Measurements from ENCODE around the gene SELENOM. TPM values are rescaled to one million over a fixed set of nuclear protein-coding genes. Genes with fewer than 3 reads are reported as not detected.
"Not testable (repeated sequence)": the region's sequence is repeated elsewhere in the genome, so short reads cannot be mapped to it uniquely, and the experiment has no call there.

SELENOM gene
- total RNA-seq, 3 donors from 2014 or later (not counting 1 experiment from before 2014, with no cell fraction given), result 8.1 to 14.0 (median 10.6) TPM

DNA sequence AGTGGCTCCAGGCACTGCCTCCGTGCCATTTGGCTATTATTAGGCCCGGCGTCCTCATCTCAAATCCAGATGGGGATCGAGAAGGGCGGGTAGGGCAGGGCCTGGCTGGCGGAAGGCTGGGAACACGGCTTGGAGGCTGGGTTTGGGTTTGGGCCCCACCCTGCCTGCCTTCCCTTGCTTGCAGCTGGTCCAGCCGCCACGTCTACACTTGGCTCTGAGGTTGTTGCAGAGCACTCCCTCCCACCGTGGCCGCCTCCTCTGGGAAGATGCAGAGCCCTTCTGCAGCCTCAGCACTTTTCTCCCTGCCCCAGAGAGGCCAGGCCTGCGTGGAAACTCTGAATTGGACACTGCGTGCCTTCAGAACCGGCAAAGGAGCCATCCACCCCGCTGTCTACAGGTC lies 31.4 kb downstream of the SELENOM start:
- TF ChIP-seq, protein P1, sequence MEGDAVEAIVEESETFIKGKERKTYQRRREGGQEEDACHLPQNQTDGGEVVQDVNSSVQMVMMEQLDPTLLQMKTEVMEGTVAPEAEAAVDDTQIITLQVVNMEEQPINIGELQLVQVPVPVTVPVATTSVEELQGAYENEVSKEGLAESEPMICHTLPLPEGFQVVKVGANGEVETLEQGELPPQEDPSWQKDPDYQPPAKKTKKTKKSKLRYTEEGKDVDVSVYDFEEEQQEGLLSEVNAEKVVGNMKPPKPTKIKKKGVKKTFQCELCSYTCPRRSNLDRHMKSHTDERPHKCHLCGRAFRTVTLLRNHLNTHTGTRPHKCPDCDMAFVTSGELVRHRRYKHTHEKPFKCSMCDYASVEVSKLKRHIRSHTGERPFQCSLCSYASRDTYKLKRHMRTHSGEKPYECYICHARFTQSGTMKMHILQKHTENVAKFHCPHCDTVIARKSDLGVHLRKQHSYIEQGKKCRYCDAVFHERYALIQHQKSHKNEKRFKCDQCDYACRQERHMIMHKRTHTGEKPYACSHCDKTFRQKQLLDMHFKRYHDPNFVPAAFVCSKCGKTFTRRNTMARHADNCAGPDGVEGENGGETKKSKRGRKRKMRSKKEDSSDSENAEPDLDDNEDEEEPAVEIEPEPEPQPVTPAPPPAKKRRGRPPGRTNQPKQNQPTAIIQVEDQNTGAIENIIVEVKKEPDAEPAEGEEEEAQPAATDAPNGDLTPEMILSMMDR (IDR thresholded peaks at IDR 0.05), result no peak
- Histone ChIP-seq H3K36me3 (ENCODE audit: control insufficient read depth, insufficient read depth, low read length) (no peaks in the 10 kb centered on the region), H3K4me1 (ENCODE audit: control insufficient read depth, insufficient read depth, low read length) (peaks cover 7% of the 10 kb centered on the region), H3K27me3 (ENCODE audit: control insufficient read depth, insufficient read depth, low read length) (no peaks in the 10 kb centered on the region), H3K4me3 (ENCODE audit: low read length) (no peak overlapping the region), H3K9me3 (ENCODE audit: control insufficient read depth, insufficient read depth, low read length) (no peaks in the 10 kb centered on the region), H3K27ac (ENCODE audit: low read length) (no peak overlapping the region)
- Mint-ChIP-seq H3K4me1 (peaks cover 2 to 6% of the 10 kb centered on the region in 2 donors), H3K27ac (no peak overlapping the region), H3K4me3 (no peak overlapping the region), H3K27me3 (ENCODE audit: low read depth in 2 of 2) (peaks cover 0 to 4% of the 10 kb centered on the region in 2 donors), H3K36me3 (no peaks in the 10 kb centered on the region), H3K9me3 (no peaks in the 10 kb centered on the region)
- DNase-seq (no peak), ATAC-seq (no peak)
- WGBS (ENCODE audit: insufficient coverage), result 89% methylated on average over 15 of the region's 15 CpGs
- intact Hi-C loops (cut with micrococcal nuclease), result no loop called here

DNA sequence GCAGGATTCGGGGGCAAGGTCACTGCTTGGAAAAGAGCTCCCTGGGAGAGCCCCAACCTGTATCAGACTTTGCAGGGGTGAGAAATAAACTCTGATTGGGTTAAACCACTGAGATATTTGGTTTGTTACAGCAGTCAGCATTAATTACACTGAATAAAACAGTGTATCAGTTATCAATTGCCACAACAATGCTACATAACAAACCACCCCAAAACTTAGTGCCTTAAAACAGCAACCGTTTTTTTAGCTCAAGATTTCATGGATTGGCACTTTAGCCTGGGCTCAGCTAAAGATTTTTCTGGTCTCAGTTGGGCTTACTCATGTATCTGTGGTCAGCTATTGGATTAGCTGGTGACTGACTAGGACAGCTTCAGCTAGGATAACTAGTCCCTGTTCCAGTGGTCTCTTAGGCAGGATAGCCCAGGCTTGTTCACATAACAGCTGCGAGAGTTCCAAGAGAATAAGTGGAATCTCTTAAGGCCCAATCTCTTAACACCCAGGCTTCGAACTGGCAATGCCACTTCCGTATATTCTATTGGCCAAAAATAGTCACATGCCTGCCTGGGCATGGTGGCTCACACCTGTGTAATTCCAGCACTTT lies 33.7 kb downstream of the SELENOM start:
- WGBS (ENCODE audit: insufficient coverage), result 83% methylated on average over 4 of the region's 5 CpGs
- H3K4me3 ChIP-seq (ENCODE audit: low read length); intact Hi-C loops (cut with micrococcal nuclease); DNase-seq; H3K27ac ChIP-seq (ENCODE audit: low read length); H3K4me1 ChIP-seq (ENCODE audit: control insufficient read depth, insufficient read depth, low read length); H3K4me3 Mint-ChIP-seq; H3K36me3 ChIP-seq (ENCODE audit: control insufficient read depth, insufficient read depth, low read length); H3K4me1 Mint-ChIP-seq; H3K27ac Mint-ChIP-seq; H3K27me3 ChIP-seq (ENCODE audit: control insufficient read depth, insufficient read depth, low read length); H3K36me3 Mint-ChIP-seq; H3K27me3 Mint-ChIP-seq (ENCODE audit: low read depth in 2 of 2); H3K9me3 Mint-ChIP-seq; H3K9me3 ChIP-seq (ENCODE audit: control insufficient read depth, insufficient read depth, low read length); ATAC-seq: not testable (repeated sequence)

DNA sequence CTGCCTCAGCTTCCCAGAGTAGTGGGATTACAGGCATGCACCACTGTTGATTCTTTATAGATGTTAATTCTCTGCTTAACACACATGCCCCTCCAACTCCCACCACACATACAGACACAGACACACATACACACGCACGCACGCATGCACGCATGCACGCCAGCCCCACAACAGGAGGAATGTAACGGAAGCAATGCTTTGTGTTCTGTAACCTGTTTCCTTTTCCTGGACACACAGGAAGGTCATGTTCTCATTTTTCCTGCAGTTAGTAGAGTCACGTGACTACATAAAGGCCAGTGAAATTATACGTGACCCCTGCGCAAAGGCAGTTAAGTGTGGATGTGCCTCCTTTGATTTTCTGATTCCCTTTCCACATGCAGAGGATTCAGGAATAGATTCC lies 34.2 kb downstream of the SELENOM start:
- H3K4me3 Mint-ChIP-seq; H3K4me1 Mint-ChIP-seq; H3K9me3 ChIP-seq (ENCODE audit: control insufficient read depth, insufficient read depth, low read length); H3K36me3 ChIP-seq (ENCODE audit: control insufficient read depth, insufficient read depth, low read length); H3K27me3 ChIP-seq (ENCODE audit: control insufficient read depth, insufficient read depth, low read length); intact Hi-C loops (cut with micrococcal nuclease); ATAC-seq; DNase-seq; H3K27ac ChIP-seq (ENCODE audit: low read length); H3K4me1 ChIP-seq (ENCODE audit: control insufficient read depth, insufficient read depth, low read length); H3K27ac Mint-ChIP-seq; H3K4me3 ChIP-seq (ENCODE audit: low read length); H3K9me3 Mint-ChIP-seq; H3K36me3 Mint-ChIP-seq; H3K27me3 Mint-ChIP-seq (ENCODE audit: low read depth in 2 of 2): not testable (repeated sequence)
- WGBS (ENCODE audit: insufficient coverage), result 78% methylated on average over 9 of the region's 9 CpGs

DNA sequence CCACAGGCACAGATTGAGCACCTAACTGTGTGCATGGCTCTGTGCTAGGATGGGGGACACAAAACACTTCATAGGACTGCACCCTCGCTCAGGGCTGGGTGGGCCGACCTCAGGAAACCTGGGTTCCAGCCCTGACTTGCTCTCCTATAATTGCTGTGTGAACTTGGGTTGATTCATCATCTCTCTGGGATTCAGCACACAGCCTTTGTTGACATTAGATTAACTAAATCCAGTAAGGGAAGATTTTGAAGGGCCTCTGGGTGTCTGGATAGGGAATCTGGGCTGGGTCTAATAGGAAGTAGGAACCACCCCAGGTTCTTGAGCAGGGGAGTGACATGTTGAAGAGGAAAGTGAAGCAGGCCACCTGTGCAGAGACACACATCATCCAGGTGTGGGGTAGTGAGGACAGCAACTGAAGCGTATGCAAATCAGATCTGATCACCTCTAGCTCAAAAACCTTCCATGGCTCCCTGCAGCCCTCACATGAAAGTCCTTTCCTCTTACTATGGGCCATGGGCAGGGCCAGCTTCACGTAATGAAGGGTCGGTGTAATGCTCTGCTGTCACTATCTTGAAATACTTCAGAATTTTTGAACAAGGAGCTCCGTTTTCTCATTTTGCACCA lies 37.6 kb downstream of the SELENOM start:
- H3K4me3 ChIP-seq (ENCODE audit: low read length); H3K27me3 ChIP-seq (ENCODE audit: control insufficient read depth, insufficient read depth, low read length); H3K4me1 ChIP-seq (ENCODE audit: control insufficient read depth, insufficient read depth, low read length); H3K4me3 Mint-ChIP-seq; DNase-seq; H3K9me3 ChIP-seq (ENCODE audit: control insufficient read depth, insufficient read depth, low read length); H3K9me3 Mint-ChIP-seq; intact Hi-C loops (cut with micrococcal nuclease); H3K4me1 Mint-ChIP-seq; H3K27ac ChIP-seq (ENCODE audit: low read length); H3K36me3 ChIP-seq (ENCODE audit: control insufficient read depth, insufficient read depth, low read length); H3K27ac Mint-ChIP-seq; H3K36me3 Mint-ChIP-seq; H3K27me3 Mint-ChIP-seq (ENCODE audit: low read depth in 2 of 2); ATAC-seq: not testable (repeated sequence)
- WGBS (ENCODE audit: insufficient coverage), result 91% methylated on average over 6 of the region's 6 CpGs

DNA sequence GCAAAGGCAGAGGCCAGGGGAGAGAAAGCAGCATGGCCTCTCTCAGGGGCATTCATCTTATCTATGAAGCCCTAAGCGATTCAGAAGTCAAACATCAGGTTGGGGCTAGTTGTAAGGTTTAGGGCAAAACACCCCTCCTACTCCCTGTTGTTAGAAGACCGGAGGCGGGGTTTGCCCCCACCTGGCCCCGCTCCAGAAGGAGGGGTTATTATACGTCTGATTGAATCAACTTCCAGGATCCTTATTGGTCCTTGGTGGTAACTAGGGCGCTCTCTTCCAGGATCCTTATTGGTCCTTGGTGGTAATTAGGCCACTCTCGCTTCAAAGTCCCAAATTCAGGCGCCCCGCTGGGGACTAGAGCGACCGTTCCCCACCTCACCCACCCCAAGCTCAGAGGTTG lies 38.4 kb downstream of the SELENOM start:
- Histone ChIP-seq H3K27ac (ENCODE audit: low read length) (no peak overlapping the region), H3K9me3 (ENCODE audit: control insufficient read depth, insufficient read depth, low read length) (no peaks in the 10 kb centered on the region), H3K4me1 (ENCODE audit: control insufficient read depth, insufficient read depth, low read length) (no peaks in the 10 kb centered on the region), H3K4me3 (ENCODE audit: low read length) (no peak overlapping the region), H3K36me3 (ENCODE audit: control insufficient read depth, insufficient read depth, low read length) (no peaks in the 10 kb centered on the region), H3K27me3 (ENCODE audit: control insufficient read depth, insufficient read depth, low read length) (no peaks in the 10 kb centered on the region)
- Mint-ChIP-seq H3K4me1 (no peaks in the 10 kb centered on the region), H3K4me3 (no peak overlapping the region), H3K9me3 (no peaks in the 10 kb centered on the region), H3K27me3 (ENCODE audit: low read depth in 2 of 2) (peaks cover 0 to 9% of the 10 kb centered on the region in 2 donors), H3K36me3 (no peaks in the 10 kb centered on the region), H3K27ac (no peak overlapping the region)
- TF ChIP-seq, protein P1 (IDR thresholded peaks at IDR 0.05), result no peak
- ATAC-seq, result no peak
- 90% methylated on average over 10 of the region's 11 CpGs for WGBS (ENCODE audit: insufficient coverage)
- intact Hi-C loops (cut with micrococcal nuclease), result no loop called here
- no peak for DNase-seq

All from natural killer cell (primary cell).